Fibroblast of the aortic adventitia (primary cell): ENCODE results near the gene ANO2. TPM values are rescaled to one million over a fixed set of nuclear protein-coding genes. Genes with fewer than 3 reads are reported as not detected.
"Not testable (repeated sequence)": the region's sequence is repeated elsewhere in the genome, so short reads cannot be mapped to it uniquely, and the experiment has no call there.

ENCODE experiments used
- DNase-seq: peaks from one replicate; pipeline ENCODE4 v3.0.0-alpha.2; 2010; ENCODE audit warnings: low read depth
- H3K4me3 ChIP-seq: 2 replicates; pipeline ENCODE4 v1.5.1; 2011; ENCODE audit warnings: low read depth, mild to moderate bottlenecking, control low read depth, low read length, moderate library complexity
- CTCF ChIP-seq: IDR thresholded peaks from 2 replicates; pipeline ENCODE4 v1.5.1; 2011; ENCODE audit warnings: mild to moderate bottlenecking, low read length, control low read depth, inconsistent platforms; ENCODE audit not compliant: insufficient read depth
- total RNA-seq: library from RNA; depleted of rRNA; stranded (reverse); fragments of >200 nt; gene quantifications from 2 replicates; pipeline ENCODE4 v1.2.3, GENCODE V29; 2012; ENCODE audit warnings: low replicate concordance

The ANO2 gene
- total RNA-seq, 1 donor, result not detected

DNA sequence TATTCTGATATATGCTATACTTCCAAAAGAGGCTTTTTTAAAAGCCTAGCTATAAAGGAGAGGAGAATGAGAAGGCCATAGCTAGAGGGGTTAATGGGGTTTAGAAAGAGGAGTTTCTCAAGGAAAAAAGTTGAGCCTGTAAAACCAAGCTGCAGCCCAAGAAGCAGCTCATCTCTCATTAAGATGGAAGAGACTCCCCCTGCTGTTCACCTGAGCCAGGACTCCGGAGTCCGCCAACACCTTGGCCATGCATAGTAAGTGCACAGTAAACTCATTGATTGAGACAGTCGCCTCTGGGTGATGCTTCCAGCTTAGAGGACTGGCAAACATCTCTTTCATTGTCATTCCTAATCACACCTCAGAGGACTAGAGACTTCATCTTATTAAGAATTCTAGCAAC lies 46.2 kb downstream of the ANO2 start:
- H3K4me3 ChIP-seq, result no peak overlapping the region
- TF ChIP-seq CTCF, result no peak
- no peak for DNase-seq

DNA sequence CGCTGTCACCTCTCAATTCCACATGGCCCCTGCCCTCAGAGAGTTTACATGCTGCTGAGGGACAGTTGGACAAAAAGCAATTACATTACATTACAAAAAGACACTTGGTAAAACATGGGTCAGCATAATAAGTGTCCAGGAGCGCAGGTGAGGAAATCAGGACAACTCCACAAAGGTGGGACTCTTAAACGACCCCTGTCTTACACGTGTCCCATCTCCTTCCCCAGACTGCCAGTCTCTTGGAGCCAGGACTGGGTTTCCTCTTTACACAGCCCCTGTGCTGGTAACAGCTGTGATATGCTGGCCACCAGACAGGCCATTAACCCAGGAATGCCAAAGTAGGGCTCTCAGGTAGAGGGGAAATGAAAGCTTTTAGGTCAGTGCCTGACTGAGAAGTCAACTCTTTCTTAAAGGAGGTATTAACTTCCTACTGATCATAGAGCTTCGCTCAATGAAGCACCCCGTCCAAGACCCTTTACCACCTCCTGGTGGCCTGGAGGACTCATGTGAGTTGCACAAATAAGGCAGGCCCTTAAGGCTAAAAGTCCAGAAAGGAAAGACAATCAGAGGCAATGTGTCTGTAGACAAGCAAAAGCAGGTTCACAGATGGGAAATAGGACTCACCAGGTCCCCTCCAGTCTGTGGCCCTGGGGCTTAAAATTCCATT lies 55.5 kb downstream of the ANO2 start:
- TF ChIP-seq CTCF, result no peak
- DNase-seq, result no peak
- no peak overlapping the region for H3K4me3 ChIP-seq

DNA sequence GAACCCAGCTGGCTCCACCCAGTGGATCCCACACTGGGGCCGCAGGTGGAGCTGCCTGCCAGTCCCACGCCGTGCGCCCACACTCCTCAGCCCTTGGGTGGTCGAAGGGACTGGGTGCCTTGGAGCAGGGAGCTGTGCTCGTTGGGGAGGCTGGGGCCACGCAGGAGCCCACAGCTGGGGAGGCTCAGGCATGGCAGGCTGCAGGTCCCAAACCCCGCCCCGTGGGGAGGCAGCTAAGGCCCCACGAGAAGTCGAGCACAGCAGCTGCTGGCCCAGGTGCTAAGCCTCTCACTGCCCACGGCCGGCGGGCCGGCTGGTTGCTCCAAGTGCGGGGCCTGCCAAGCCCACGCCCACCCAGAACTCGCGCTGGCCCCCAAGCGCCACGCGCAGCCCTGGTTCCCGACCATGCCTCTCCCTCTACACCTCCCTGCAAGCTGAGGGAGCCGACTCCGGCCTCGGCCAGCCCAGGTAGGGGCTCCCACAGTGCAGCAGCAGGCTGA lies 56.2 kb downstream of the ANO2 start:
- no peak for DNase-seq
- no peak for TF ChIP-seq CTCF
- no peak overlapping the region for H3K4me3 ChIP-seq

DNA sequence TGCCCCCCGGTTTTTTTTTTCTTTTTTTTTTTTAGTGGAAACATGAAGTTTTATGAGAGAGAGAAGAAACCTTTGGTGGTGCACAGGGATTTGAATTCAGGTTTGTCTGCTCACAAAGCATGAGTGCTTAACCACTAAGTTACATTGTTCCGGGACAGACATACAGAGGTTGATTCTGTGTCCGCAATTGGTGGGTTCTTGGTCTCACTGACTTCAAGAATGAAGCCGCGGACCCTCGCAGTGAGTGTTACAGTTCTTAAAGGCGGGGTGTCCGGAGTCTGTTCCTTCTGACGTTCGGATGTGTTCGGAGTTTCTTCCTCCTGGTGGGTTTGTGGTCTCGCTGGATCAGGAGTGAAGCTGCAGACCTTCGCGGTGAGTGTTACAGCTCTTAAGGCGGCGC lies 57.2 kb downstream of the ANO2 start:
- H3K4me3 ChIP-seq, DNase-seq: not testable (repeated sequence)

GRCh38 chr12:5884866-5885265 lies 60.2 kb downstream of the ANO2 start:
- TF ChIP-seq CTCF, result no peak
- no peak overlapping the region for H3K4me3 ChIP-seq
- no peak for DNase-seq

- TF ChIP-seq CTCF, result no peak
- no peak overlapping the region for H3K4me3 ChIP-seq
- no peak for DNase-seq
Observed at GRCh38 chr12:5884285-5884684, 60.8 kb downstream of the ANO2 start.

GRCh38 chr12:5882511-5883190 lies 62.4 kb downstream of the ANO2 start:
- no peak for DNase-seq
- TF ChIP-seq CTCF, result no peak
- no peak overlapping the region for H3K4me3 ChIP-seq
